Fibroblast of the aortic adventitia (primary cell): Measurements from ENCODE around the gene LZTS3. TPM values are rescaled to one million over a fixed set of nuclear protein-coding genes. Genes with fewer than 3 reads are reported as not detected.
"Not testable (repeated sequence)": the region's sequence is repeated elsewhere in the genome, so short reads cannot be mapped to it uniquely, and the experiment has no call there.

Source experiments
- DNase-seq: peaks from one replicate; pipeline ENCODE4 v3.0.0-alpha.2; 2010; ENCODE audit warnings: low read depth
- H3K4me3 ChIP-seq: 2 replicates; pipeline ENCODE4 v1.5.1; 2011; ENCODE audit warnings: low read depth, mild to moderate bottlenecking, control low read depth, low read length, moderate library complexity
- total RNA-seq: library from RNA; depleted of rRNA; stranded (reverse); fragments of >200 nt; gene quantifications from 2 replicates; pipeline ENCODE4 v1.2.3, GENCODE V29; 2012; ENCODE audit warnings: low replicate concordance
- TF ChIP-seq, protein P1 (sequence below): IDR thresholded peaks from 2 replicates; pipeline ENCODE4 v1.5.1; 2011; ENCODE audit warnings: mild to moderate bottlenecking, low read length, control low read depth, inconsistent platforms; ENCODE audit not compliant: insufficient read depth

Gene LZTS3
- total RNA-seq, 1 donor = 3.6 TPM

DNA sequence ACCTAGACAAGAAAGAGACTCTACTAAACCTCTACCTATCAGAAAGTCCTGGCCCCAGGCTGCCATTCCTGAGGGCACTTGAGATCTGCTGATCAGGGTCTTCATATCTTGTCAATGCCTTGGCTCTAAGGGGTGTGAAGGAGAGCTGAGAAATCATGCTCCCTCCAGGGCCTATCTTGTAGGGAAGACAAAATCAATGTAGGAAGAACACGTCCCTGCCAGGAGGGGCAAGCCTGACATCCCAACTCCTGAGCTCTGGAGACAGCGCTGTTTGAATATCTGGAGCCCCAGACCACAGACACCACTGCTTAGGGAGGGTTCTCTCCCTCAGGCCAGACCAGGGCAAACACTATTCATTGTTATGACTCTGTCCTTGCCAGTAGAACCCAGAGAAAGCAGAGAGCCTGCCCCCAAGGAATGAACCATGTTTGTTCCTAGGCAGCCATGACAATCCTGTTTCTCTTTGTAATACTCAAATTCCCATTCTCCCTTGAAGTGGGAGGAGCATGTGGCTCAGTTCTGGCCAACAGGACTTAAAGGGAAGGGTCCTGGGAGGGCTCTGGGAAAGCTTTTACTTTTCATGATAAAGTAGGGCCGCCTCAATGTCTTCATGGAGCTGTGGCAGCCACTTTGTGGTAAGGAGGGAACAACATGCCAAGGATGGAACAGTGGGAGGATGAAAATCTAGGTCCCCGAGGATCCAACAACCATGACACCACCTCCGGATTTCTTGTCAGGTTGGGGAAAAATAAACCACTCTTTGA lies 11.9 kb downstream of the LZTS3 start:
- DNase-seq = no peak
- TF ChIP-seq, protein P1, sequence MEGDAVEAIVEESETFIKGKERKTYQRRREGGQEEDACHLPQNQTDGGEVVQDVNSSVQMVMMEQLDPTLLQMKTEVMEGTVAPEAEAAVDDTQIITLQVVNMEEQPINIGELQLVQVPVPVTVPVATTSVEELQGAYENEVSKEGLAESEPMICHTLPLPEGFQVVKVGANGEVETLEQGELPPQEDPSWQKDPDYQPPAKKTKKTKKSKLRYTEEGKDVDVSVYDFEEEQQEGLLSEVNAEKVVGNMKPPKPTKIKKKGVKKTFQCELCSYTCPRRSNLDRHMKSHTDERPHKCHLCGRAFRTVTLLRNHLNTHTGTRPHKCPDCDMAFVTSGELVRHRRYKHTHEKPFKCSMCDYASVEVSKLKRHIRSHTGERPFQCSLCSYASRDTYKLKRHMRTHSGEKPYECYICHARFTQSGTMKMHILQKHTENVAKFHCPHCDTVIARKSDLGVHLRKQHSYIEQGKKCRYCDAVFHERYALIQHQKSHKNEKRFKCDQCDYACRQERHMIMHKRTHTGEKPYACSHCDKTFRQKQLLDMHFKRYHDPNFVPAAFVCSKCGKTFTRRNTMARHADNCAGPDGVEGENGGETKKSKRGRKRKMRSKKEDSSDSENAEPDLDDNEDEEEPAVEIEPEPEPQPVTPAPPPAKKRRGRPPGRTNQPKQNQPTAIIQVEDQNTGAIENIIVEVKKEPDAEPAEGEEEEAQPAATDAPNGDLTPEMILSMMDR = no peak
- H3K4me3 ChIP-seq = no peak overlapping the region

DNA sequence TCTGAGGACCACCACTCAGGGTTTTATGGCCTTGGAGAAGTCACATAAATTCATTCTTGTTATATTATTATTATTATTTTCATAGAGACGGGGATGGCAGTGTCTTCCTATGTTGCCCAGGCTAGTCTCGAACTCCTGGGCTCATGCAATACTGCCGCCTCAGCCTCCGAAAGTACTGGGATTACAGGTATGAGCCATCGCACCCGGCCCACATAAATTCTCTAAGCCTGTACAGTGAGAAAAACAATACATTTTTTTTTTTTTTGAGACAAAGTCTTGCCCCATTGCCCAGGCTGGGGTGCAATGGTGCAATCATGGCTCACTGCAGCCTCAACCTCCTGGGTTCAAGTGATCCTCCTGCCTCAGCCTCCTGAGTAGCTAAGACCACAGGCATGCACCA lies 12.9 kb downstream of the LZTS3 start:
- no peak overlapping the region for H3K4me3 ChIP-seq
- DNase-seq = no peak
- TF ChIP-seq, protein P1 = no peak

DNA sequence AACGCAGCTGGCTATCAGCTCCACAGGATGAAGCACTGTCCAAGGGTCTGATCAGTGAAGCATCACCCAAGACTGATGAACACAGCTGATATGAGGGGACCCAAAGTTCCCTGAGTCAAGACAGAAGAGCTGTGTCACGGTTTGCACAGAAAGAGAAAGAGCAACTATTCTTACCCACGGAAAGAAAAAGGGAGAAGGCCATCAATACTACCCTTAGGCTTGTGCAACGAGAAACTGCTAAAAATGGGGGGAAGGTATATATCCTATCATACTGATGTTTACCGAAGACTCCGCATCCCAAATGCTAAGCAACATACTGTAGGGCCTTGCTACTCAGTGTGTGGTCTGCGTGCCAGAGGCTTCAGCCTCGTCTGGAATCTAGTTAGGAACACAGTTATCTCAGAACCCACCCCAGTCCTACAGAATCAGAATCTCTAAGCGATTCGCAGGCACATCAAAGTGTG lies 14.3 kb downstream of the LZTS3 start:
- DNase-seq = no peak
- H3K4me3 ChIP-seq = peak overlapping the region; percentile 96
- TF ChIP-seq, protein P1 = no peak

DNA sequence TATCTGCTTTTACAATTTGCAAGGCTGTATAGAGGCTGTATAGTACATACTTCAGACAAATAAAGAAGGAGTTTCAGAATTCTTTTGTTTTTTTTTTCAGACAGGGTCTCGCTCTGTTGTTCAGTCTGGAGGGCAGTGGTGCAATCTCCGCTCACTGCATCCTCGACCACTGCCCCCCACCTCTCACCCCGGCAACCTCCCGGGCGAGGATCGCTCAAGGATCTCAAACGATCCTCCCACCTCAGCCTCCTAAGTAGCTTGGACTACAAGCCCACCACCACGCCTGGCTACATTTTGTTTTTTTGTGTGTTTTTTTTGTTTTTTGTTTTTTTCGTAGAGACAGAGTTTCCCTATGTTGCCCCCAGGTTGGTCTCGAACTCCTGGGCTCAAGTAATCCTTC lies 15.5 kb downstream of the LZTS3 start:
- peak overlapping the region; percentile 43 for H3K4me3 ChIP-seq
- no peak for DNase-seq
- TF ChIP-seq, protein P1 = no peak

DNA sequence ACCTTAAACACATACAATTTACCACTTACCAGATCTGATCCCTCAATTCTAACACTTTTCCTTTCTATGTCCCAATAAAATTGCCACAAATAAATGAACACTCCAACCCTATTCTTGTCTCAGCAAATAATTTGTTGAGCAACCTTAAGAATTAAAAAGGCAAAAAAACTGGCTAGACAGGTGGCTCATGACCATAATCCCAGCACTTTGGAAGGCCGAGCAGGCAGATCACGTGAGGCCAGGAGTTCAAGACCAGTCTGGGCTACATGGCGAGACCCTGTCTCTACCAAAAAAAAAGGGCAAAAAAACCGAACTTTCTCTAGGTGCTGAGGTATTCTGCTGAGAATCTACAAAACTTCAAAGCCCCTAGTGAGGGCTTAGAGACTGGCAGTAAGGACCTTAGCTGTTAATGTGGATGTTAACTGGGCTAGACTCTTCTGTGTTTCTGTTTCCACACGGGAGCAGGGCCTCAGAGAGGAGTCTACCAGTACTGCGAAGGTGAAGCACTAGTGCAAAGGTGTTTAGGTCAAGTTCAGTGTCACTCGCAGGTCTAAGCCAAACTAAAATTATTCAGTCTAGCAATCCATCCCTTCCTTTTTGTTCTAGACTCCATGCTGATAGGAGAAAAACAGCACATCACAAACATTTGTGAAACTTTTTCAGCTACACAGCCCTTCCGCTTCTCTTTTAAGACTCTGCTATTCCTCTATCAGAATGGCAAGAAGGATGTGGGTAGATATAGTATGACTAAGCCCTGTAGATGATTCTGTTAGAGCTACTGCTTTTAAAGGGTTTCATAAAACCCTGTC lies 16.3 kb downstream of the LZTS3 start:
- no peak overlapping the region for H3K4me3 ChIP-seq
- TF ChIP-seq, protein P1 = no peak

DNA sequence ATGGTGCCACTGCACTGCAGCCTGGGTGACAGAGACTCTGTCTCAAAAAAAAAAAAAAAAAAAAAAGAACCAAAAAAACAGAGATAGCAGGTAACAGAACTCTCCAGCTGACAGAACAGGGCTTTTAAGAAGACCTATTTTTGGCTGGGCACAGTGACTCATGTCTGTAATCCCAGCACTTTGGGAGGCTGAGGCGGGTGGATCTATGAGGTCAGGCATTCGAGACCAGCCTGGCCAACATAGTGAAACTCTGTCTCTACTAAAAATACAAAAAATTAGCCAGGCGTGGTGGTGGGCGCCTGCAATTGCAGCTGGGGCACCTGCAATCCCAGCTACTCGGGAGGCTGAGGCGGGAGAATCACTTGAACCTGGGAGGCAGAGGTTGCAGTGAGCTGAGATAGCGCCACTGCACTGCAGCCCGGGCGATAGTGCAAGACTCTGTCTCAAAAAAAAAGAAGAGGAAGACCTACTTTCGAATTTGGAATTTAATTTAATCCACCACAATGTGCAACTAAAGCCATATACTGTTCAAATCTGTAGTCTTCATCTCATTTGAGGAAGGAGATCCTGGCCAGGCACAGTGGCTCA lies 21.2 kb downstream of the LZTS3 start:
- peak; percentile 9 for DNase-seq
- H3K4me3 ChIP-seq = not testable (repeated sequence)

More for the DNA sequence above, 16.3 kb downstream of the LZTS3 start:
- DNase-seq = peak; percentile 15

DNA sequence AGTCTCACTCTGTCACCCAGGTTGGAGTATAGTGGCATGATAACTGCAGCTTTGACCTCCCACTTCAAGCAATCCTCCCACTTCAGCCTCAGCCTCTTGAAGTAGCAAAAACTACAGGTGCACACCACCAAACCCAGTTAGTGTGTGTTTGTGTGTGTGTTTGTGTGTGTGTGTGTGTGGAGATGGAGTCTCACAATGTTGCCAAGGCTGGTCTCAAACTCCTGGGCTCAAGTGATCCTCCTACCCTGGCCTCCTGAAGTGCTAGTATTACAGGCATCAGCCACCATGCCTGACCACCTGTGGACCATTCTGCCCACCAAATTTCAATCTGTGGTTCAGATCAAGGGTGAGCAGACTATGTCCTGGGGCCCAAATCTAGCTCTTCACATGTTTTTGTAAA lies 22.4 kb downstream of the LZTS3 start:
- H3K4me3 ChIP-seq = no peak overlapping the region
- DNase-seq = no peak
- TF ChIP-seq, protein P1 = no peak
